GM10248 (cell line): ENCODE results near the gene RIPK1.
"Not testable (repeated sequence)": the region's sequence is repeated elsewhere in the genome, so short reads cannot be mapped to it uniquely, and the experiment has no call there.

Experiments
- CTCF ChIA-PET: fragments of 300-600 bp; sonication (Branson Sonifier 250); formaldehyde crosslinking; extraction: SDS; loops from one replicate; lab custom pipeline; 2021; ENCODE audit warnings: antibody characterized with exemption; lab: Yijun Ruan, JAX
- POLR2A ChIA-PET: fragments of 350-650 bp; sonication (Branson Sonifier 250); formaldehyde crosslinking; extraction: SDS; loops from one replicate; lab custom pipeline; 2020; ENCODE audit warnings: antibody characterized with exemption; lab: Yijun Ruan, JAX
- DNase-seq: peaks from one replicate; pipeline ENCODE4 v3.0.0; 2012; ENCODE audit errors: extremely low spot score
- TF ChIP-seq, protein P1 (sequence below): IDR thresholded peaks from 2 replicates; pipeline ENCODE4 v1.5.1; 2012; ENCODE audit warnings: mild to moderate bottlenecking, low read depth; ENCODE audit errors: extremely low read depth, missing control alignments, control extremely low read depth

Gene RIPK1

DNA sequence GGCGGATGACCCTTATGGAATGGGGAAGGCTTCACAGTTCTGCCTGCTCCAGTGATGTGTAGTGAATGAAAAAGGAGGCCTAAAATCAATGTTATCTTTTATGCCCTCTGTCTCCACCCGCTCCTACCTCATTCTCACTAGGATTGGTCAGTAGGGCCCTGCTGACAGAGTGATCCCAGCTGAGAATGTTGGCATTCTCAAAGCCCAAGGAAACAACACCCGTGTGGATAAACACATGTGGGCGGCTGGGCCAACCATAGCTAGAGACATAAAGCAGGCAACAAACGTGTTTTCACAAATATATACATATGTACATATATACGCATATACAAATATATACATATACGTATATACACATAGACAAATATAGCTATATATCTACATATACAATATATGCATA lies 4.5 kb downstream of the RIPK1 start:
- DNase-seq: no peak
- TF ChIP-seq, protein P1, sequence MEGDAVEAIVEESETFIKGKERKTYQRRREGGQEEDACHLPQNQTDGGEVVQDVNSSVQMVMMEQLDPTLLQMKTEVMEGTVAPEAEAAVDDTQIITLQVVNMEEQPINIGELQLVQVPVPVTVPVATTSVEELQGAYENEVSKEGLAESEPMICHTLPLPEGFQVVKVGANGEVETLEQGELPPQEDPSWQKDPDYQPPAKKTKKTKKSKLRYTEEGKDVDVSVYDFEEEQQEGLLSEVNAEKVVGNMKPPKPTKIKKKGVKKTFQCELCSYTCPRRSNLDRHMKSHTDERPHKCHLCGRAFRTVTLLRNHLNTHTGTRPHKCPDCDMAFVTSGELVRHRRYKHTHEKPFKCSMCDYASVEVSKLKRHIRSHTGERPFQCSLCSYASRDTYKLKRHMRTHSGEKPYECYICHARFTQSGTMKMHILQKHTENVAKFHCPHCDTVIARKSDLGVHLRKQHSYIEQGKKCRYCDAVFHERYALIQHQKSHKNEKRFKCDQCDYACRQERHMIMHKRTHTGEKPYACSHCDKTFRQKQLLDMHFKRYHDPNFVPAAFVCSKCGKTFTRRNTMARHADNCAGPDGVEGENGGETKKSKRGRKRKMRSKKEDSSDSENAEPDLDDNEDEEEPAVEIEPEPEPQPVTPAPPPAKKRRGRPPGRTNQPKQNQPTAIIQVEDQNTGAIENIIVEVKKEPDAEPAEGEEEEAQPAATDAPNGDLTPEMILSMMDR: no peak
- ChIA-PET POLR2A (interaction anchor here (1.0 kb wide), 1 partner anchor 9 kb away, joined by 4 read pairs; no protein-coding TSS in a partner anchor), CTCF (interaction anchor here (3.4 kb wide), 1 partner anchor 179 kb away, joined by 9 read pairs; no protein-coding TSS in a partner anchor)

DNA sequence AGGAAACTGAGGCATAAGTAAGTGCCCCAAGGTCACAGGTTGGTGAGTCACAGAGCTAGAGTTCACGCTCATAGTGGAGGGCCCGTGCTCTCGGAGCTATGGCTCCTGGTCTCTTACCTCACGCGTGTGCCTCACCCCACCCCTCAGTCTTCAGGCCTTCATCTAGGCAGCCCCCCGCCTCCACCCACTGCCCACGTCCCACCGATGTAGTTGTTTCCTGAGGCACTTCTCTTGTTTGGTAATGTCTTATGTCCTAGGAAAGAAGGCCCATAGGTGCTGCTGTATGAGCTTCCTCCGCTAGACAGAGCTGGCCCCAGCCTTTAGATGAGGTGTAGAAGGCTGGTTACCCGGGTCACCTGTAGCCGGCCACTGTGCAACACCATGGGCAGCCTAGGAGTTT lies 5.1 kb downstream of the RIPK1 start:
- CTCF ChIA-PET: interaction anchor here (1.5 to 3.4 kb wide), 2 partner anchors 75 to 178 kb away, joined by 3 to 9 read pairs; no protein-coding TSS in a partner anchor
- TF ChIP-seq, protein P1: no peak
- POLR2A ChIA-PET: interaction anchor here (1.0 kb wide), 1 partner anchor 10 kb away, joined by 4 read pairs; no protein-coding TSS in a partner anchor

DNA sequence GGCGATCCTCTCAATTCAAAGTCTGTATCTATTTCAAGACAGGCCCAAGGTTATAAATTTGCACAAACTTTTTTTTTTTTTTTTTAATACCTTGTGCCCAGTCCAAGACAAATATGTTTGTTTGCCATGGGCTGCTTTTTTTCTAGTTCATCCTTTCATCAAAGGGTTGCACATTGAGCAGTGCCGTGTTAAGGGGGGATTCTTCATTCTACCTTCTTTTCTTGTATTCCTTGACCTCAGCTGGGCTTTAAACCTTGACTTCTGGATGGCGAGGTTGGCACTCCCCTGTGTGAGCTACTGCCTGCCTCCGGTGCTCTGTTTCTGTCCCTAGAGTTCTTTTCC lies 7.4 kb downstream of the RIPK1 start:
- TF ChIP-seq, protein P1: no peak
- ChIA-PET POLR2A (no interaction called here), CTCF (interaction anchor here (1.1 to 2.4 kb wide), 5 partner anchors 11 to 87 kb away, joined by 3 to 12 read pairs (median 4); no protein-coding TSS in a partner anchor)
- no peak for DNase-seq

More for the DNA sequence above, 5.1 kb downstream of the RIPK1 start:
- DNase-seq: no peak

DNA sequence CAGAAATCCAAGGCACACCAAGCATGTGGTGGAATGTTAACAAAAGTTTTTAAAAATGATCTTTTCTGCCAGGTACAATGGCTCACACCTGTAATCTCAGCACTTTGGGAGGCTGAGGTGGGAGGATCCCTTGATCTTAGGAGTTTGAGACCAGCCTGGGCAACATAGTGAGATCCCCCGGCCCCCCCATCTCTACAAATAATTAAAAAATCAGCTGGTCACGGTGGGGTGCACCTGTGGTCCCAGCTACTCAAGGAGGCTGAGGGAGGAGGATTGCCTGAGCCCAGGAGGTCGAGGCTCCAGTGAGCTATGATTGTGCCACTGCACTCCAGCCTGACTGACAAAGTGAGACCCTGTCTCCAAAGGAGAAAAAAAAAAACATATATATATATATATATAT lies 8.0 kb downstream of the RIPK1 start:
- no peak for DNase-seq
- TF ChIP-seq, protein P1: no peak
- POLR2A ChIA-PET: no interaction called here
- CTCF ChIA-PET: interaction anchor here (1.1 to 2.4 kb wide), 5 partner anchors 11 to 88 kb away, joined by 3 to 12 read pairs (median 4); no protein-coding TSS in a partner anchor

DNA sequence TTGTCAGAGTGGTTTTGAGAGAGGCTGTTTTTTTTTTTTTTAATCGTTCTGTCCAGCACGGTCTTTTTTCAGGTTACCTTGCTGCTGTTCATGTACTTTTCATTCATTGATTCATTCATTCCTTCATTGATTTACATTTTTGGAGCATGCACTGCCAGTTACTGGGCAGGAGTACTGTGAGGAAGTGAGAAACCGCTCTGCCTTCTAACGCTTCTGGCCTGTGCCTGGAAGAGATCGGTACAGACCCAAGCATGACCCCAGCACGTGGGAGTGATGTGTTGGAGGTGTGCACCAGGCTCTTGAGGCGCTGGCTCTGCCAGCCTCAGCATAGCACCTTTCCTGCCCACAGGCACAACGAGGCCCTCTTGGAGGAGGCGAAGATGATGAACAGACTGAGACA lies 9.1 kb downstream of the RIPK1 start:
- TF ChIP-seq, protein P1: no peak
- CTCF ChIA-PET: no interaction called here
- POLR2A ChIA-PET: no interaction called here

DNA sequence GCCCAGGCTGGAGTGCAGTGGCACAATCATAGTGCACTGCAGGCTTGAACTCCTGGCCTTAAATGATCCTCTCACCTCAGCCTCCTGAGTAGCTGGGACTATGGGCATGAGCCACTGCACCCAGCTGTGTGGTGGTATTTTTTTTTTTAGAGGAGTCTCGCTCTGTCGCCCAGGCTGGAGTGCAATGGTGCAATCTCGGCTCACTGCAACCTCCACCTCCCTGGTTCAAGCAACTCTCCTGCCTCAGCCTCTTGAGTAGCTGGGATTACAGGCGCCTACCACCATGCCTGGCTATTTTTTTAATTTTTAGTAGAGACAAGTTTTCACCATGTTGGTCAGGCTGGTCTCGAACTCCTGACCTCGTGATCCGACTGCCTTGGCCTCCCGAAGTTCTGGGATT lies 10.7 kb downstream of the RIPK1 start:
- POLR2A ChIA-PET: interaction anchor here (0.6 kb wide), 2 partner anchors 84 to 185 kb away, joined by 3 to 4 read pairs; no protein-coding TSS in a partner anchor
- DNase-seq: not testable (repeated sequence)
- CTCF ChIA-PET: interaction anchor here (1.3 to 2.4 kb wide), 3 partner anchors 9 to 15 kb away, joined by 3 to 5 read pairs (median 4); partner anchors contain the start of gene RIPK1

More for the DNA sequence above, 9.1 kb downstream of the RIPK1 start:
- no peak for DNase-seq

DNA sequence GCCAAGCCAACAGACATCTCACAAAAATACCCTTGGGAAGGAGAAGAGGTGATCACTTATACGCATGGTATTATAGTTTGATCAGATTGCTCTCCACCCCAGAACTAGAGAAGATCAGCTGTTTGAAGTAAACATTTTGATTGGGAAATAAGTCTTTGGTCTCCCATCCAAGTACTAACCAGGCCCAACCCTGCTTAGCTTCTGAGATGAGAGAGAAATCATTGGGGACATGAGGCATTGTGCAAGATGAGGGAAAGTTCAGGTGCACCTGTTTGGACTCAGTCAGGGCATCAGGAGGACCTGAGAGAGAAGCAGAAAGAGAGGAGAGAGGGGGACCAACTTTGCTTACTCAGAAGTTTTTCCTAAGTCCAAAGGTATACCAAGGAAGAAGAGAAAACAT lies 11.4 kb downstream of the RIPK1 start:
- no peak for DNase-seq
- TF ChIP-seq, protein P1: no peak
- POLR2A ChIA-PET: no interaction called here
- CTCF ChIA-PET: interaction anchor here (1.3 to 2.4 kb wide), 3 partner anchors 9 to 16 kb away, joined by 3 to 5 read pairs (median 4); partner anchors contain the start of gene RIPK1
